NCI-H2081 (cell line): ENCODE measurements around the gene CCDC87.
"Not testable (repeated sequence)": the region's sequence is repeated elsewhere in the genome, so short reads cannot be mapped to it uniquely, and the experiment has no call there.

Source experiments
- DNase-seq, 2 experiments: peaks; one replicate each; lab custom pipeline; 2025; lab: John Stamatoyannopoulos, UW

Gene CCDC87

GRCh38 chr11:66550887-66551286, 42.0 kb downstream of the CCDC87 start:
- no peak for DNase-seq

GRCh38 chr11:66549696-66550095, 43.2 kb downstream of the CCDC87 start:
- no peak for DNase-seq

- DNase-seq: no peak
Observed at GRCh38 chr11:66548774-66549630, 43.9 kb downstream of the CCDC87 start.

- DNase-seq: no peak
Observed at GRCh38 chr11:66548041-66548440, 44.8 kb downstream of the CCDC87 start.

GRCh38 chr11:66547662-66548009, 45.2 kb downstream of the CCDC87 start:
- DNase-seq: no peak

- DNase-seq: no peak
Observed at GRCh38 chr11:66546966-66547661, 45.7 kb downstream of the CCDC87 start.

- DNase-seq: no peak
Observed at GRCh38 chr11:66546368-66546965, 46.4 kb downstream of the CCDC87 start, which contains the start of gene ACTN3. Gene ACTN3 (plus strand): TSS chr11:66546903. CDS start chr11:66546938, 35 bp downstream.

GRCh38 chr11:66545701-66546367, 47.0 kb downstream of the CCDC87 start, which contains the start of gene ZDHHC24:
Gene ZDHHC24 (minus strand): TSS chr11:66546048. CDS start chr11:66546003, 45 bp downstream.
- DNase-seq: peak; percentile 94 to 95

- not testable (repeated sequence) for DNase-seq
Observed at GRCh38 chr11:66544952-66545351, 47.9 kb downstream of the CCDC87 start.

- no peak for DNase-seq
Observed at GRCh38 chr11:66543263-66544107, 49.4 kb downstream of the CCDC87 start.

- DNase-seq: no peak
Observed at GRCh38 chr11:66542362-66542761, 50.5 kb downstream of the CCDC87 start.

GRCh38 chr11:66541892-66542291, 51.0 kb downstream of the CCDC87 start:
- no peak for DNase-seq

- not testable (repeated sequence) for DNase-seq
Observed at GRCh38 chr11:66540598-66540997, 52.3 kb downstream of the CCDC87 start.
